ENCODE results near the gene ZBTB34. TPM values are rescaled to one million over a fixed set of nuclear protein-coding genes. Genes with fewer than 3 reads are reported as not detected.
A peak's percentile ranks its signal among the peaks of the same experiment; 100 is the strongest.

ZBTB34 gene
- total and polyA plus RNA-seq, 2 of the 4 experiments (the other 2 are of a cell fraction), result 2.7 to 3.1 TPM

DNA sequence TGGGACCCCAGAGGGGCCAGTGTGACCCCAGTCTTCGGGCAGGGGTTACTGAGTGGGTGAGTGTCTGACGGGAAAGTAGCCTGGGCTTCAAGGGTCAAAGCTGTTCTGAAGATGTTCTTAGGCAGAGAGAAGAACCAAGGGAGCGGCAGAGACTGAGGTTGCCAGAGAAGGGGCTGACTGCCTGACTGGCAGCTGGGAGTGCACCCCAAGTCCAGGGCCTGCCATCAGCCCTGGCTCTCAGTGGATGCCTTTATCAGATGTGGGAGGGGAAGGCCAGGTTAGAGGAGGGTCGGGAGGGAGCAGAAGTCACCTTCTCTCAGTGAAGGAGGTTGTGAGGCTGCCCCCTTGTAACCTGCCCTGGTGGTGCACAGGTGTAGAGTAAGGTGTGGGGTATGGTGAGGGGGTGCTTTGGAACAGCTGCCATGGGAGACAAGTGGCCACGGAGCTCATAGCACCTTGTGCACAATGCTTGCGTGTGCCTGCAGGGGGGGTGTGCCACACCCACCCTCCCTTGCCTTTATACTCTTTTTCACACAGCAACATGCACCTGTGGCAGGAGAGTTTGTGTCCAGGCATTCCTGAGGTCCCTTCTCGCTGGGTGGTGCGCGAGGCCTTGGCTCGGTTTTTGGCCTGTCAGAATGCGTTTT is 73.0 kb downstream of the ZBTB34 start:
- ATAC-seq (ENCODE audit: low read depth) (no peak), DNase-seq (no peak)
- Histone ChIP-seq H3K4me1 (ENCODE audit: control insufficient read depth, insufficient read depth, low read length) (peaks cover 2% of the 10 kb centered on the region; the same call in 1 of the 2 replicates), H2BK120ac (ENCODE audit: low read depth, low read length) (no peak overlapping the region), H3K9me1 (ENCODE audit: insufficient read depth, low read length) (no peaks in the 10 kb centered on the region), H4K20me1 (ENCODE audit: insufficient read depth, low read length) (no peaks in the 10 kb centered on the region), H3K9me3 (ENCODE audit: control insufficient read depth, insufficient read depth, low read length) (0 out of 2 replicates have a peak, but pooled peaks cover 2% of the 10 kb centered on the region), H3K18ac (ENCODE audit: low read depth, low read length) (no peak overlapping the region), H3K4me3 (ENCODE audit: insufficient read depth, low read depth, low read length) (no peak overlapping the region), H2BK15ac (ENCODE audit: low read depth, low read length) (no peak overlapping the region), H4K5ac (ENCODE audit: low read depth, low read length) (no peak overlapping the region), H3K9ac (ENCODE audit: low read depth, low read length) (no peak overlapping the region), H3K27ac (ENCODE audit: insufficient read depth, low read length) (no peak overlapping the region), H3K36me3 (ENCODE audit: control insufficient read depth, insufficient read depth, low read length) (no peaks in the 10 kb centered on the region), H3K27me3 (ENCODE audit: control insufficient read depth, insufficient read depth, low read length) (peaks cover 1% of the 10 kb centered on the region), H4K91ac (ENCODE audit: insufficient read depth, low read depth, low read length) (no peak overlapping the region), H3K4ac (ENCODE audit: low read depth, low read length) (no peak overlapping the region), H3K23ac (ENCODE audit: low read depth, low read length) (no peak overlapping the region), H2AK9ac (replicated peaks; ENCODE audit: low read depth, low read length, poor library complexity) (peak overlapping the region; percentile 60), H2BK5ac (ENCODE audit: low read depth, low read length, poor library complexity, severe bottlenecking) (no peak overlapping the region), H3K14ac (replicated peaks; ENCODE audit: low read depth, low read length) (no peak overlapping the region), H2BK20ac (ENCODE audit: low read depth, low read length) (no peak overlapping the region), H2AK5ac (ENCODE audit: low read depth, low read length) (no peak overlapping the region), H4K8ac (ENCODE audit: low read depth in 2 of 2, low read length in 2 of 2) (no peak overlapping the region), H3K79me1 (ENCODE audit: low read depth in 1 of 2, low read length in 2 of 2) (no peaks in the 10 kb centered on the region), H3K56ac (ENCODE audit: extremely low read depth, insufficient read depth, low read length) (no peak overlapping the region), H3K4me2 (ENCODE audit: low read depth, low read length) (no peak overlapping the region), H2AFZ (replicated peaks; ENCODE audit: low read length, poor library complexity) (no peak overlapping the region)
- ChIA-PET POLR2A (ENCODE audit: unreplicated experiment) (no interaction called here), CTCF (no interaction called here)
- dilution Hi-C loops (cut with HindIII; ENCODE audit: low sequenced_read_pairs, unreplicated experiment) (no loop called here), intact Hi-C loops (cut with micrococcal nuclease) (no loop called here), in situ Hi-C loops (cut with MboI; ENCODE audit: low sequenced_read_pairs) (loop anchor here (25.0 kb wide), 1 partner anchor 454 kb away; the partner anchor contains the start of gene SLC2A8)
- TF ChIP-seq MAZ (IDR thresholded peaks at IDR 0.05; ENCODE audit: borderline replicate concordance, low read depth, low read length), result no peak
- TF ChIP-seq, protein P1, sequence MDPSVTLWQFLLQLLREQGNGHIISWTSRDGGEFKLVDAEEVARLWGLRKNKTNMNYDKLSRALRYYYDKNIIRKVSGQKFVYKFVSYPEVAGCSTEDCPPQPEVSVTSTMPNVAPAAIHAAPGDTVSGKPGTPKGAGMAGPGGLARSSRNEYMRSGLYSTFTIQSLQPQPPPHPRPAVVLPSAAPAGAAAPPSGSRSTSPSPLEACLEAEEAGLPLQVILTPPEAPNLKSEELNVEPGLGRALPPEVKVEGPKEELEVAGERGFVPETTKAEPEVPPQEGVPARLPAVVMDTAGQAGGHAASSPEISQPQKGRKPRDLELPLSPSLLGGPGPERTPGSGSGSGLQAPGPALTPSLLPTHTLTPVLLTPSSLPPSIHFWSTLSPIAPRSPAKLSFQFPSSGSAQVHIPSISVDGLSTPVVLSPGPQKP (IDR thresholded peaks at IDR 0.05; ENCODE audit: borderline replicate concordance, low read depth, low read length), result no peak
- TF ChIP-seq SMC3 (IDR thresholded peaks at IDR 0.05; ENCODE audit: low read depth, low read length), result no peak
- TF ChIP-seq NFE2L2 (IDR thresholded peaks at IDR 0.05; ENCODE audit: low read depth, low read length), result no peak
- no peak for TF ChIP-seq RCOR1 (IDR thresholded peaks at IDR 0.05; ENCODE audit: insufficient replicate concordance, low read length)
- no peak for TF ChIP-seq BHLHE40 (IDR thresholded peaks at IDR 0.05; ENCODE audit: low read depth, low read length)
- no peak for TF ChIP-seq CHD1 (IDR thresholded peaks at IDR 0.05; ENCODE audit: low read depth, low read length)
- TF ChIP-seq, protein P2, sequence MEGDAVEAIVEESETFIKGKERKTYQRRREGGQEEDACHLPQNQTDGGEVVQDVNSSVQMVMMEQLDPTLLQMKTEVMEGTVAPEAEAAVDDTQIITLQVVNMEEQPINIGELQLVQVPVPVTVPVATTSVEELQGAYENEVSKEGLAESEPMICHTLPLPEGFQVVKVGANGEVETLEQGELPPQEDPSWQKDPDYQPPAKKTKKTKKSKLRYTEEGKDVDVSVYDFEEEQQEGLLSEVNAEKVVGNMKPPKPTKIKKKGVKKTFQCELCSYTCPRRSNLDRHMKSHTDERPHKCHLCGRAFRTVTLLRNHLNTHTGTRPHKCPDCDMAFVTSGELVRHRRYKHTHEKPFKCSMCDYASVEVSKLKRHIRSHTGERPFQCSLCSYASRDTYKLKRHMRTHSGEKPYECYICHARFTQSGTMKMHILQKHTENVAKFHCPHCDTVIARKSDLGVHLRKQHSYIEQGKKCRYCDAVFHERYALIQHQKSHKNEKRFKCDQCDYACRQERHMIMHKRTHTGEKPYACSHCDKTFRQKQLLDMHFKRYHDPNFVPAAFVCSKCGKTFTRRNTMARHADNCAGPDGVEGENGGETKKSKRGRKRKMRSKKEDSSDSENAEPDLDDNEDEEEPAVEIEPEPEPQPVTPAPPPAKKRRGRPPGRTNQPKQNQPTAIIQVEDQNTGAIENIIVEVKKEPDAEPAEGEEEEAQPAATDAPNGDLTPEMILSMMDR (conservative IDR thresholded peaks at IDR 0.05; ENCODE audit: low read depth, low read length), result no peak
- TF ChIP-seq RFX5 (IDR thresholded peaks at IDR 0.05; ENCODE audit: low read depth, low read length), result no peak
- no peak for TF ChIP-seq MXI1 (IDR thresholded peaks at IDR 0.05; ENCODE audit: borderline replicate concordance, low read depth, low read length)
- no peak for TF ChIP-seq MAFK (IDR thresholded peaks at IDR 0.05; ENCODE audit: low read depth, low read length)
- TF ChIP-seq POLR2A (IDR thresholded peaks at IDR 0.05; ENCODE audit: low read depth, low read length), result no peak
- TF ChIP-seq CEBPB (IDR thresholded peaks at IDR 0.05; ENCODE audit: low read depth, low read length), result no peak
- WGBS, 2 experiments (ENCODE audit: extremely low coverage in 2 of 2, insufficient read length in 1 of 2), result 64% methylated on average over 3 of the region's 11 CpGs; no CpG with 5 or more reads in 1 of the 2 experiments
- no TSS peak for BruUV-seq (replicated peaks)
